ENCODE results near the gene PLA2G4A.

PLA2G4A gene

GRCh38 chr1:186984959-186985358 lies 156.2 kb downstream of the PLA2G4A start:
- POLR2A ChIA-PET (ENCODE audit: low non-redundant PET) = no interaction called here
- DNase-seq (ENCODE audit: low spot score) = no peak
- TF ChIP-seq CTCF (conservative IDR thresholded peaks at IDR 0.05; ENCODE audit: low read depth) = no peak
- CTCF ChIA-PET = no interaction called here
- H3K27ac ChIP-seq = no peak overlapping the region

GRCh38 chr1:186985889-186986491 lies 157.2 kb downstream of the PLA2G4A start:
- no peak overlapping the region for H3K27ac ChIP-seq
- peak; percentile 48 for DNase-seq (ENCODE audit: low spot score)
- peak; percentile 68 for TF ChIP-seq CTCF (conservative IDR thresholded peaks at IDR 0.05; ENCODE audit: low read depth)
- CTCF ChIA-PET = interaction anchor here (0.7 to 1.7 kb wide), 8 partner anchors 69 to 504 kb away, joined by 3 to 7 read pairs (median 4); partner anchors contain the start of gene PLA2G4A
- POLR2A ChIA-PET (ENCODE audit: low non-redundant PET) = no interaction called here

- no peak for TF ChIP-seq CTCF (conservative IDR thresholded peaks at IDR 0.05; ENCODE audit: low read depth)
- DNase-seq (ENCODE audit: low spot score) = no peak
- CTCF ChIA-PET = interaction anchor here (0.6 to 1.7 kb wide), 4 partner anchors 70 to 286 kb away, joined by 4 to 7 read pairs (median 4); partner anchors contain the start of gene PLA2G4A
- H3K27ac ChIP-seq = no peak overlapping the region
- POLR2A ChIA-PET (ENCODE audit: low non-redundant PET) = no interaction called here
Measured at GRCh38 chr1:186987065-186987464, 158.3 kb downstream of the PLA2G4A start.

- POLR2A ChIA-PET (ENCODE audit: low non-redundant PET) = no interaction called here
- H3K27ac ChIP-seq = no peak overlapping the region
- CTCF ChIA-PET = interaction anchor here (0.6 to 1.0 kb wide), 2 partner anchors 72 to 286 kb away, joined by 4 read pairs; no protein-coding TSS in a partner anchor
Measured at GRCh38 chr1:186987769-186988168, 159.0 kb downstream of the PLA2G4A start.

GRCh38 chr1:186993996-186994395 lies 165.2 kb downstream of the PLA2G4A start:
- POLR2A ChIA-PET (ENCODE audit: low non-redundant PET) = no interaction called here
- no peak overlapping the region for H3K27ac ChIP-seq
- CTCF ChIA-PET = no interaction called here
- no peak for TF ChIP-seq CTCF (conservative IDR thresholded peaks at IDR 0.05; ENCODE audit: low read depth)
- DNase-seq (ENCODE audit: low spot score) = no peak

More at GRCh38 chr1:186987769-186988168, 159.0 kb downstream of the PLA2G4A start:
- 0 out of 2 replicates have a peak, but pooled peaks have one; percentile 4 for TF ChIP-seq CTCF (conservative IDR thresholded peaks at IDR 0.05; ENCODE audit: low read depth)
- DNase-seq (ENCODE audit: low spot score) = no peak

- TF ChIP-seq CTCF (conservative IDR thresholded peaks at IDR 0.05; ENCODE audit: low read depth) = no peak
- ChIA-PET CTCF (no interaction called here), POLR2A (ENCODE audit: low non-redundant PET) (no interaction called here)
- no peak for DNase-seq (ENCODE audit: low spot score)
- no peak overlapping the region for H3K27ac ChIP-seq
Measured at GRCh38 chr1:186994897-186995296, 166.1 kb downstream of the PLA2G4A start.
